Liver (tissue), 9 donors: ENCODE results near the gene ZNF678. TPM values are rescaled to one million over a fixed set of nuclear protein-coding genes. Genes with fewer than 3 reads are reported as not detected.
A peak's percentile ranks its signal among the peaks of the same experiment; 100 is the strongest.

Experiments used
- DNase-seq: peaks from one replicate; pipeline ENCODE4 v3.0.0-alpha.2; 2017; ENCODE audit warnings: low spot score
- H3K27ac ChIP-seq, 2 donors: one replicate each; pipeline ENCODE4 v1.7.0; 2013; ENCODE audit warnings: inconsistent platforms in 2 of 2, low read length in 2 of 2, control low read depth in 1 of 2, low read depth in 1 of 2, mild to moderate bottlenecking in 1 of 2
- H3K27me3 ChIP-seq, 4 donors: one replicate each; pipeline versions ENCODE4 v1.6.1 to v1.7.0; 2013; ENCODE audit warnings: low read length in 3 of 4, inconsistent platforms in 1 of 4, mild to moderate bottlenecking in 1 of 4, moderate library complexity in 1 of 4; ENCODE audit not compliant: control insufficient read depth in 4 of 4, insufficient read depth in 4 of 4
- H3K36me3 ChIP-seq, 4 donors: one replicate each; pipeline versions ENCODE4 v1.6.1 to v1.7.0; 2013; ENCODE audit warnings: low read length in 3 of 4, mild to moderate bottlenecking in 3 of 4, low read depth in 1 of 4, moderate library complexity in 1 of 4; ENCODE audit not compliant: control insufficient read depth in 4 of 4, insufficient read depth in 3 of 4
- H3K4me1 ChIP-seq, 4 donors: one replicate each; pipeline versions ENCODE4 v1.6.1 to v1.7.0; 2013; ENCODE audit warnings: low read length in 3 of 4, mild to moderate bottlenecking in 3 of 4, moderate library complexity in 1 of 4; ENCODE audit not compliant: control insufficient read depth in 4 of 4, insufficient read depth in 4 of 4
- H3K4me3 ChIP-seq, 3 donors: one replicate each; pipeline versions ENCODE4 v1.6.1 to v1.7.0; 2013; ENCODE audit warnings: low read length in 3 of 3, control low read depth in 1 of 3, low read depth in 1 of 3, mild to moderate bottlenecking in 1 of 3
- H3K9ac ChIP-seq, 2 donors: one replicate each; pipeline ENCODE4 v1.7.0; 2013; ENCODE audit warnings: low read length in 2 of 2, mild to moderate bottlenecking in 2 of 2, moderate library complexity in 2 of 2, control low read depth in 1 of 2, low read depth in 1 of 2
- H3K9me3 ChIP-seq, 4 donors: one replicate each; pipeline versions ENCODE4 v1.6.1 to v1.7.0; 2013; ENCODE audit warnings: low read length in 3 of 4; ENCODE audit not compliant: control insufficient read depth in 4 of 4
- CTCF ChIP-seq: fragments of 150-350 bp; IDR thresholded peaks from 2 replicates; pipeline ENCODE4 v1.5.1; 2017; ENCODE audit warnings: improper control_type of control experiment, low read depth, low read length; ENCODE audit not compliant: missing input control
- EGR1 ChIP-seq, 2 donors: IDR thresholded peaks; 2 replicates each; pipeline ENCODE4 v1.6.1; 2016 to 2018; ENCODE audit warnings: antibody characterized with exemption in 2 of 2, low read depth in 2 of 2
- FOXA1 ChIP-seq: IDR thresholded peaks from 2 replicates; pipeline ENCODE4 v1.6.1; 2016; ENCODE audit warnings: antibody characterized with exemption
- FOXA2 ChIP-seq: IDR thresholded peaks from 2 replicates; pipeline ENCODE4 v1.6.1; 2016; ENCODE audit warnings: antibody characterized with exemption
- GABPA ChIP-seq, 2 donors: IDR thresholded peaks in 1 of 2; conservative IDR thresholded peaks in 1 of 2; 2 replicates each; pipeline ENCODE4 v1.6.1; 2016; ENCODE audit warnings: antibody characterized with exemption in 2 of 2, mild to moderate bottlenecking in 1 of 2, moderate library complexity in 1 of 2
- HNF4A ChIP-seq, 2 donors: conservative IDR thresholded peaks; 2 replicates each; pipeline ENCODE4 v1.6.1; 2016; ENCODE audit warnings: antibody characterized with exemption in 2 of 2, mild to moderate bottlenecking in 2 of 2
- HNF4G ChIP-seq: IDR thresholded peaks from 2 replicates; pipeline ENCODE4 v1.6.1; 2016; ENCODE audit warnings: antibody characterized with exemption
- JUND ChIP-seq, 2 donors: IDR thresholded peaks; 2 replicates each; pipeline ENCODE4 v1.6.1; 2016; ENCODE audit warnings: antibody characterized with exemption in 2 of 2
- NR2F2 ChIP-seq: IDR thresholded peaks from 2 replicates; pipeline ENCODE4 v1.6.1; 2016; ENCODE audit warnings: antibody characterized with exemption
- RAD21 ChIP-seq, 2 donors: IDR thresholded peaks; 2 replicates each; pipeline ENCODE4 v1.6.1; 2016; ENCODE audit warnings: antibody characterized with exemption in 2 of 2, mild to moderate bottlenecking in 2 of 2
- REST ChIP-seq: IDR thresholded peaks from 2 replicates; pipeline ENCODE4 v1.6.1; 2016; ENCODE audit warnings: antibody characterized with exemption, mild to moderate bottlenecking
- RXRA ChIP-seq, 2 donors: IDR thresholded peaks; 2 replicates each; pipeline ENCODE4 v1.6.1; 2017 to 2018; ENCODE audit warnings: antibody characterized with exemption in 2 of 2, mild to moderate bottlenecking in 1 of 2
- SP1 ChIP-seq: IDR thresholded peaks from 2 replicates; pipeline ENCODE4 v1.6.1; 2018; ENCODE audit warnings: antibody characterized with exemption, mild to moderate bottlenecking
- TAF1 ChIP-seq: conservative IDR thresholded peaks from 2 replicates; pipeline ENCODE4 v1.6.1; 2016; ENCODE audit warnings: antibody characterized with exemption, mild to moderate bottlenecking
- YY1 ChIP-seq: IDR thresholded peaks from 2 replicates; pipeline ENCODE4 v1.6.1; 2016; ENCODE audit warnings: antibody characterized with exemption, mild to moderate bottlenecking
- WGBS: extraction: QIAGEN DNeasy Blood & Tissue Kit; methylation state at CpG from one replicate; pipeline ENCODE4 v1.1.7; 2013; 5-methylcytosine and 5-hydroxymethylcytosine counted together
- polyA plus RNA-seq, 2 donors: library from polyadenylated mRNA; stranded (reverse) in 1 of 2; unstranded in 1 of 2; fragments of 200-250 nt in 1 of 2; fragments of >200 nt in 1 of 2; fragmentation: Nextera tagmentation in 1 of 2; extraction: Ambion mirVana in 1 of 2; gene quantifications; one replicate each; pipeline versions ENCODE4 v1.2.1 to v1.2.3, GENCODE V29; 2013 to 2015
- total RNA-seq, 2 donors: library from RNA; depleted of rRNA; stranded (reverse); fragments of >200 nt; gene quantifications; one replicate each; pipeline ENCODE4 v1.2.3, GENCODE V29; 2014
- TF ChIP-seq, protein P1 (sequence below): IDR thresholded peaks from 2 replicates; pipeline ENCODE4 v1.6.1; 2016; ENCODE audit warnings: antibody characterized with exemption
- TF ChIP-seq, protein P2 (sequence below): IDR thresholded peaks from 2 replicates; pipeline ENCODE4 v1.6.1; 2016; ENCODE audit warnings: antibody characterized with exemption
- TF ChIP-seq, protein P3 (sequence below): IDR thresholded peaks from 2 replicates; pipeline ENCODE4 v1.6.1; 2016; ENCODE audit warnings: antibody characterized with exemption
- donor health status: healthy.
- donor health status: healthy.
- donor health status: healthy.
- donor health status: healthy.
- donor health status: healthy.

The ZNF678 gene
- total and polyA plus RNA-seq, 4 donors = 0.76 to 16.6 (median 4.2) TPM

DNA sequence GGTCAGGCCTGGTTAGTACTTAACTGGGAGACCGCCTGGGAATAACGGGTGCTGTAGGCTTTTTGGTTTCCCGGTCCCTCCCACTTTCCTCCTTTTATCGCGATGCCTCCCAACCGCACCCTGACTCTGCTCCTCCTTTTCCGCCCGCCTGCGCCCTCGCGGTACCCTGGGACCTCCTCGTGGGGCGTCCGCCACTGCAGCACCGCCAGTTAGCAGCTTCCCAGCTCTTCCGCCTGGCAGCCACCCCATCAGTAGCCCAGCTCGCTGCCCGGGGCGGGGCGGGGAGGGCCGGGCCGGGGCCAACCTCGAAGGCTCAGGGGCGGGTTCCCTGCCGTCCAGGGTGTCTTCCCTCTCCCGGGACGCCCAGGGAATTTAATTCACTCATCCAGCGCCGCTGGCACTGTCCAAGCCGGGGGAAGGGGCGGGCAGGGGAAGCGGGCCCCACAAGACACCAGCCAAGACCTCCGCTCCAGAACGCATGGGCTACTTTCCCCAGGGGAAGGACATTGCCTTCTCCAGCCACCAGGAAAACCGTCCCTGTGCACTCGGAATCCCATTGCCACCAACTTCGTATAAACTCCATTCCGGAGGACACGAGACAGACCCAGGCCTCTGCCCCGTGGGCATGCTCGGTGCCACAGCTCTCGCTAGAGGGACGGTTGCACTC lies 2.0 kb upstream of the ZNF678 start:
- Histone ChIP-seq H3K27me3 (peaks cover 0 to 10% (median 2%) of the 10 kb centered on the region in 4 donors), H3K27ac (no peak overlapping the region), H3K4me1 (peaks cover 0 to 5% (median under 1%) of the 10 kb centered on the region in 4 donors), H3K4me3 (no peak overlapping the region), H3K36me3 (peaks cover 0 to 2% (median 0%) of the 10 kb centered on the region in 4 donors), H3K9me3 (peaks cover 9 to 47% (median 19%) of the 10 kb centered on the region in 4 donors), H3K9ac (no peak overlapping the region)
- peak; percentile 54 for DNase-seq
- 48% methylated on average over 43 of the region's 43 CpGs for WGBS
- TF ChIP-seq SP1 (no peak), REST (no peak), YY1 (no peak), HNF4G (no peak), HNF4A (conservative IDR thresholded peaks at IDR 0.05) (no peak), EGR1 (IDR thresholded peaks at IDR 0.05; ENCODE audit: low read depth in 2 of 2) (no peak), FOXA1 (no peak), CTCF (no peak), NR2F2 (no peak), RAD21 (IDR thresholded peaks at IDR 0.05) (no peak), GABPA (IDR thresholded peaks at IDR 0.05 in 1 of 2, conservative IDR thresholded peaks at IDR 0.05 in 1 of 2) (no peak), FOXA2 (no peak), TAF1 (no peak), RXRA (IDR thresholded peaks at IDR 0.05) (no peak), JUND (IDR thresholded peaks at IDR 0.05) (no peak)
- TF ChIP-seq, protein P1, sequence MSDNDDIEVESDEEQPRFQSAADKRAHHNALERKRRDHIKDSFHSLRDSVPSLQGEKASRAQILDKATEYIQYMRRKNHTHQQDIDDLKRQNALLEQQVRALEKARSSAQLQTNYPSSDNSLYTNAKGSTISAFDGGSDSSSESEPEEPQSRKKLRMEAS = no peak
- TF ChIP-seq, protein P2, sequence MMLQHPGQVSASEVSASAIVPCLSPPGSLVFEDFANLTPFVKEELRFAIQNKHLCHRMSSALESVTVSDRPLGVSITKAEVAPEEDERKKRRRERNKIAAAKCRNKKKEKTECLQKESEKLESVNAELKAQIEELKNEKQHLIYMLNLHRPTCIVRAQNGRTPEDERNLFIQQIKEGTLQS = no peak
- TF ChIP-seq, protein P3, sequence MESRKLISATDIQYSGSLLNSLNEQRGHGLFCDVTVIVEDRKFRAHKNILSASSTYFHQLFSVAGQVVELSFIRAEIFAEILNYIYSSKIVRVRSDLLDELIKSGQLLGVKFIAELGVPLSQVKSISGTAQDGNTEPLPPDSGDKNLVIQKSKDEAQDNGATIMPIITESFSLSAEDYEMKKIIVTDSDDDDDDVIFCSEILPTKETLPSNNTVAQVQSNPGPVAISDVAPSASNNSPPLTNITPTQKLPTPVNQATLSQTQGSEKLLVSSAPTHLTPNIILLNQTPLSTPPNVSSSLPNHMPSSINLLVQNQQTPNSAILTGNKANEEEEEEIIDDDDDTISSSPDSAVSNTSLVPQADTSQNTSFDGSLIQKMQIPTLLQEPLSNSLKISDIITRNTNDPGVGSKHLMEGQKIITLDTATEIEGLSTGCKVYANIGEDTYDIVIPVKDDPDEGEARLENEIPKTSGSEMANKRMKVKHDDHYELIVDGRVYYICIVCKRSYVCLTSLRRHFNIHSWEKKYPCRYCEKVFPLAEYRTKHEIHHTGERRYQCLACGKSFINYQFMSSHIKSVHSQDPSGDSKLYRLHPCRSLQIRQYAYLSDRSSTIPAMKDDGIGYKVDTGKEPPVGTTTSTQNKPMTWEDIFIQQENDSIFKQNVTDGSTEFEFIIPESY = no peak
